Measurements from ENCODE around the gene CDKAL1.
A peak's percentile ranks its signal among the peaks of the same experiment; 100 is the strongest.
"Not testable (repeated sequence)": the region's sequence is repeated elsewhere in the genome, so short reads cannot be mapped to it uniquely, and the experiment has no call there.

CDKAL1 gene

DNA sequence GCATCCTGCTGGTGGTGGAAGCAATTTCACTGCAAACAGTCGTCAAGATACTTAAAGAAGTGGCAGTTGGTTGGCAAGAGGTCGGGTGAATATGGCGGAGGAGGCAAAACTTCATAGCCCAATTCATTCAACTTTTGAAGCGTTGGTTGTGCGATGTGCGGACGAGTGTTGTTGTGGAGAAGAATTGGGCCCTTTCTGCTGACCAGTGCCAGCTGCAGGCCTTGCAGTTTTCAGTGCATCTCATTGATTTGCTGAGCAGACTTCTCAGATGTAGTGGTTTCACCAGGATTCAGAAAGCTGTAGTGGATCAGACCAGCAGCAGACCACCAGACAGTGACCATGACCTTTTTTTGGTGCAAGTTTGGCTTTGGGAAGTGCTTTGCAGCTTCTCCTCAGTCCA is 297.0 kb downstream of the CDKAL1 start:
- POLR2A ChIA-PET; DNase-seq; H3K36me3 ChIP-seq (ENCODE audit: control insufficient read depth in 4 of 4, insufficient read depth in 4 of 4, low read length in 3 of 4); H3K27ac ChIP-seq (ENCODE audit: insufficient read depth in 1 of 2, low read depth in 1 of 2, low read length in 2 of 2, poor library complexity in 1 of 2, severe bottlenecking in 2 of 2); H3K9me3 ChIP-seq (ENCODE audit: control extremely low read depth in 1 of 5, control insufficient read depth in 4 of 5, insufficient read depth in 2 of 5, low read depth in 1 of 5, low read length in 4 of 5); CTCF ChIA-PET; H3K4me3 ChIP-seq (ENCODE audit: control insufficient read depth in 1 of 7, extremely low read depth in 1 of 7, insufficient read depth in 4 of 7, low read depth in 2 of 7, low read length in 6 of 7); H3K27me3 ChIP-seq (replicated peaks in 2 of 5; ENCODE audit: control insufficient read depth in 4 of 5, insufficient read depth in 5 of 5, low read length in 4 of 5); H3K4me1 ChIP-seq (ENCODE audit: control extremely low read depth in 1 of 4, control insufficient read depth in 4 of 4, insufficient read depth in 4 of 4, low read length in 3 of 4): not testable (repeated sequence)
- WGBS (ENCODE audit: insufficient coverage), result 98% methylated on average over 5 of the region's 7 CpGs

DNA sequence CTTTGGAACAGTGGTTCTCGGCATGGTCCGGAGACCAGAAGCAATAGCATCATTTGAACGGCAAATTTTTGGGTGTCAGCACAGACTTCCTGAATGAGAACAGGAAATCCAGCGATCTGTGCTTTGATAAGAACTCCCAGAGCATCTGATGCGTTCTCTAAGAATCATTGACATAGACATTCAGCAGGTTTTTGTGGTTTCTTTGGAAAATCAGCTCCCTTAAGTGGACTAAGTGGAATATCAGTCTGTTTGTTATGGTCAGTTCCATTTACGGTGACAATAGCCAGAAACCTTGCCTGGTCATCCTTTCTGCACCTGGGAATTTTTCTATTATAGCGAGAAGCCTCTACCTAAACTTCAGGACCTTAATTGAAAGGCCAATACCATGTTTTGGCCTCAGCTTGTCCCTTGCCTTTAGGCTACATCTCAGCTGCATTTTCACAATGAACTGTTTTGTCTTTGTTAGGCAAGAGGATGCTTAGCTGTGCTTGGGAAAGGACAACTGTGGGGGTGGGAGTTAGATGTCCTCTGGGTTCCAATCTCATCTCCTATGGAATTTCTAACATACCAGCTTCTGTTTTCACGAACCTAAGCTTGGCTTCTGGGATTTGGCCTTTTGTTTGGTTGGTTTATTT is 299.7 kb downstream of the CDKAL1 start:
- ChIA-PET POLR2A (no interaction called here), CTCF (interaction anchor here (1.2 kb wide), 1 partner anchor 270 kb away, joined by 3 read pairs; no protein-coding TSS in a partner anchor)
- WGBS (ENCODE audit: insufficient coverage), result 52% methylated on average over 6 of the region's 8 CpGs

DNA sequence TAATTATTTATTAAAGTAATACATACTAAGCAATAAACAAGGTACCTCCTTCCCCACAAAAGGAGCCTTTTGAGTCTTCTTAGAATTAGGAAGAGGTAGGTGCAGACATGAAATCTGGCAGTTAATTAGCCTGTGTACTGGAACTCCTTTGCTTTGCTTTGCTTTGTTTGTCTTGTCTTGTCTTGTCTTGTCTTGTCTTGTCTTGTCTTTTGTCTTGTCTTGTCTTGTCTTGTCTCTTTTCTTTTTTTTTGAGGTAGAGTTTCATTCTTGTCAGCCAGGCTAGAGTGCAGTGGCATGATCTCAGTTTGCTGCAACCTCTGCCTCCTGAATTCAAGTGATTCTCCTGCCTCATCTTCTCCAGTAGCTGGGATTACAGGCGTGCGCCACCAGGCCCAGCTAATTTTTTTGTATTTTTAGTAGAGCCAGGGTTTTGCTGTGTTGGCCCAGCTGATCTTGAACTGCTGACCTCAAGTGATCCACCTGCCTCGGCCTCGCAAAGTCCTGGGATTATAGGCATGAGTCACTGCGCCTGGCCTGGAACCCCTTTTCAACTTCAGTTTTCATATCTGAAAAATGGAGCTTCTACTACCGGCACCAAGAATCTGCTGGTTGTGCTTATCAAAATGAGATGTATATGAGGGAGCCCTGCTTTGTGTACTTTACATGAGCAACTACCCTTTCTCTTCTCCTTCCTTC is 301.2 kb downstream of the CDKAL1 start:
- WGBS (ENCODE audit: insufficient coverage), result 100% methylated on average over 2 of the region's 6 CpGs
- Histone ChIP-seq H3K4me3 (ENCODE audit: control insufficient read depth in 1 of 7, extremely low read depth in 1 of 7, insufficient read depth in 4 of 7, low read depth in 2 of 7, low read length in 6 of 7) (no peak overlapping the region), H3K36me3 (ENCODE audit: control insufficient read depth in 4 of 4, insufficient read depth in 4 of 4, low read length in 3 of 4) (peaks cover 0 to 2% (median 0%) of the 10 kb centered on the region in 4 experiments), H3K9me3 (ENCODE audit: control extremely low read depth in 1 of 5, control insufficient read depth in 4 of 5, insufficient read depth in 2 of 5, low read depth in 1 of 5, low read length in 4 of 5) (no peaks in the 10 kb centered on the region), H3K27ac (ENCODE audit: insufficient read depth in 1 of 2, low read depth in 1 of 2, low read length in 2 of 2, poor library complexity in 1 of 2, severe bottlenecking in 2 of 2) (no peak overlapping the region), H3K27me3 (replicated peaks in 2 of 5; ENCODE audit: control insufficient read depth in 4 of 5, insufficient read depth in 5 of 5, low read length in 4 of 5) (no peaks in the 10 kb centered on the region), H3K4me1 (ENCODE audit: control extremely low read depth in 1 of 4, control insufficient read depth in 4 of 4, insufficient read depth in 4 of 4, low read length in 3 of 4) (peaks cover 0 to 7% (median 0%) of the 10 kb centered on the region in 4 experiments)
- ChIA-PET POLR2A (no interaction called here), CTCF (no interaction called here)
- DNase-seq, result no peak

More for the DNA sequence above, 299.7 kb downstream of the CDKAL1 start:
- peak; percentile 14 to 37 (median 35) for DNase-seq
- no peak overlapping the region for H3K4me3 ChIP-seq (ENCODE audit: control insufficient read depth in 1 of 7, extremely low read depth in 1 of 7, insufficient read depth in 4 of 7, low read depth in 2 of 7, low read length in 6 of 7)
- H3K4me1 ChIP-seq (ENCODE audit: control extremely low read depth in 1 of 4, control insufficient read depth in 4 of 4, insufficient read depth in 4 of 4, low read length in 3 of 4), result peaks cover 0 to 7% (median 0%) of the 10 kb centered on the region in 4 experiments
- no peaks in the 10 kb centered on the region for H3K27me3 ChIP-seq (replicated peaks in 2 of 5; ENCODE audit: control insufficient read depth in 4 of 5, insufficient read depth in 5 of 5, low read length in 4 of 5)
- no peaks in the 10 kb centered on the region for H3K9me3 ChIP-seq (ENCODE audit: control extremely low read depth in 1 of 5, control insufficient read depth in 4 of 5, insufficient read depth in 2 of 5, low read depth in 1 of 5, low read length in 4 of 5)
- peaks cover 0 to 2% (median 0%) of the 10 kb centered on the region in 4 experiments for H3K36me3 ChIP-seq (ENCODE audit: control insufficient read depth in 4 of 4, insufficient read depth in 4 of 4, low read length in 3 of 4)
- no peak overlapping the region for H3K27ac ChIP-seq (ENCODE audit: insufficient read depth in 1 of 2, low read depth in 1 of 2, low read length in 2 of 2, poor library complexity in 1 of 2, severe bottlenecking in 2 of 2)

DNA sequence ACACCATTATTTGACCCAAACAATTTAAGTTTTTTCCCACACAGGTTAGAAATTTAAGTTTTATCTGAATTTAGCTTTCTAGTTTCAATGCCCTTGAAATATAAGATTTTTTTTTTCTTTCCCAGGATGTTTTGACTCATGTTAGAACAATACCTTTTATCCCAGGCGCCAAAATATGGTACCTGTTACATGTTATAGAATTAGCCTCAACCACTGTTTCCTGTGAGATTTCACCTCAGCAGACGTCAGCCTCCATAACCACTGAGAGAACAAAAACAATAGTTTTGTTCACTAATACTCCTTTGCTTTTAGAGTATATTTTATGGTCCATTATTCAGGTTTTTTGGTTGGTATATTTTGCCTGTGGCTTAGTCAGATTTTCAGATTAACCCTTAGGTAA is 302.9 kb downstream of the CDKAL1 start:
- 100% methylated on average over 1 of the region's 2 CpGs for WGBS (ENCODE audit: insufficient coverage)
- Histone ChIP-seq H3K9me3 (ENCODE audit: control extremely low read depth in 1 of 5, control insufficient read depth in 4 of 5, insufficient read depth in 2 of 5, low read depth in 1 of 5, low read length in 4 of 5) (no peaks in the 10 kb centered on the region), H3K36me3 (ENCODE audit: control insufficient read depth in 4 of 4, insufficient read depth in 4 of 4, low read length in 3 of 4) (no peaks in the 10 kb centered on the region), H3K4me1 (ENCODE audit: control extremely low read depth in 1 of 4, control insufficient read depth in 4 of 4, insufficient read depth in 4 of 4, low read length in 3 of 4) (peaks cover 0 to 7% (median 0%) of the 10 kb centered on the region in 4 experiments), H3K27me3 (replicated peaks in 2 of 5; ENCODE audit: control insufficient read depth in 4 of 5, insufficient read depth in 5 of 5, low read length in 4 of 5) (no peaks in the 10 kb centered on the region), H3K4me3 (ENCODE audit: control insufficient read depth in 1 of 7, extremely low read depth in 1 of 7, insufficient read depth in 4 of 7, low read depth in 2 of 7, low read length in 6 of 7) (no peak overlapping the region), H3K27ac (ENCODE audit: insufficient read depth in 1 of 2, low read depth in 1 of 2, low read length in 2 of 2, poor library complexity in 1 of 2, severe bottlenecking in 2 of 2) (no peak overlapping the region)
- no peak for DNase-seq
- CTCF ChIA-PET, result no interaction called here
- POLR2A ChIA-PET, result no interaction called here

DNA sequence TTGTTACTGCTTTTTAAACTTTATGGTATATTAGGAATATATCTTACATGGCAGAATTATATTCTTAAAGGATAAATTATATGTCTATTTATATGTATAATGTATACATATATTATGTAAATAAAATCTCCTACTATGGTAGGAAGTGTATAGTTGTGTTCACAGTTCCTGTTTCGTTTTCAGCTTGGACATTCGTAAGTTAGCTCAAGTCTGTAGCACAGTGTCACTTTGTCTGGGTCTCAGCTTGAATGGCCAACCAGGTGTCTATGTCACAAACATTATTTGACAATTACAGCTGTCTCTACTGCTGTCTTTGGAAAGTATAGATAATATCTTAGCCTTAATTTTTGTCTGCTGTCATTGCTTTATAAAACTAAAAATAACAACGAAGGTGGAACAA is 303.9 kb downstream of the CDKAL1 start:
- Histone ChIP-seq H3K9me3 (ENCODE audit: control extremely low read depth in 1 of 5, control insufficient read depth in 4 of 5, insufficient read depth in 2 of 5, low read depth in 1 of 5, low read length in 4 of 5) (no peaks in the 10 kb centered on the region), H3K27me3 (replicated peaks in 2 of 5; ENCODE audit: control insufficient read depth in 4 of 5, insufficient read depth in 5 of 5, low read length in 4 of 5) (no peaks in the 10 kb centered on the region), H3K4me1 (ENCODE audit: control extremely low read depth in 1 of 4, control insufficient read depth in 4 of 4, insufficient read depth in 4 of 4, low read length in 3 of 4) (peaks cover 0 to 7% (median 0%) of the 10 kb centered on the region in 4 experiments), H3K4me3 (ENCODE audit: control insufficient read depth in 1 of 7, extremely low read depth in 1 of 7, insufficient read depth in 4 of 7, low read depth in 2 of 7, low read length in 6 of 7) (no peak overlapping the region), H3K27ac (ENCODE audit: insufficient read depth in 1 of 2, low read depth in 1 of 2, low read length in 2 of 2, poor library complexity in 1 of 2, severe bottlenecking in 2 of 2) (no peak overlapping the region), H3K36me3 (ENCODE audit: control insufficient read depth in 4 of 4, insufficient read depth in 4 of 4, low read length in 3 of 4) (no peaks in the 10 kb centered on the region)
- ChIA-PET CTCF (no interaction called here), POLR2A (no interaction called here)
- no CpG with 5 or more reads among the region's 3 CpGs for WGBS (ENCODE audit: insufficient coverage)
- no peak for DNase-seq

DNA sequence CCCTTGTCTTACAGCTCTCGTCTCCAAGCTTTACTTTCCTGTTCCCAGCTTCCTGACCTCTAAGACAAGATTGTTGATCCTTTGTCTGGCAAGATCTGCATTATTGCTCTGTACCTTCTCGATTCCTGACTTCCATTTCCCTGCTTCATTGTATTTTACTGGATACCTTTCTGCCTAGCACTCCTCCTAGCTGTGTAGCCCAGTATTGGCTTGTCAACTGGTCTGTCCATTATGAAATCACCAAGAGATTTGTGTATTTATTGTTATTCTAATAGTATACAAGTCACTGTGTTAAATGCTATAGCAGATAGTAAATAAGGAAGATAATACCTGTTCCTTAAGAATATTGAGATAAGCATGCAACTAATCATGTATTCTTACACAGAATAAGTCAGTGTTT is 305.4 kb downstream of the CDKAL1 start:
- H3K27me3 ChIP-seq (replicated peaks in 2 of 5; ENCODE audit: control insufficient read depth in 4 of 5, insufficient read depth in 5 of 5, low read length in 4 of 5), result no peaks in the 10 kb centered on the region
- no peaks in the 10 kb centered on the region for H3K9me3 ChIP-seq (ENCODE audit: control extremely low read depth in 1 of 5, control insufficient read depth in 4 of 5, insufficient read depth in 2 of 5, low read depth in 1 of 5, low read length in 4 of 5)
- ChIA-PET CTCF (no interaction called here), POLR2A (no interaction called here)
- WGBS (ENCODE audit: insufficient coverage), result 100% methylated on average over 1 of the region's 2 CpGs
- H3K27ac ChIP-seq (ENCODE audit: insufficient read depth in 1 of 2, low read depth in 1 of 2, low read length in 2 of 2, poor library complexity in 1 of 2, severe bottlenecking in 2 of 2), result no peak overlapping the region
- H3K4me1 ChIP-seq (ENCODE audit: control extremely low read depth in 1 of 4, control insufficient read depth in 4 of 4, insufficient read depth in 4 of 4, low read length in 3 of 4), result no peaks in the 10 kb centered on the region
- no peak for DNase-seq
- no peak overlapping the region for H3K4me3 ChIP-seq (ENCODE audit: control insufficient read depth in 1 of 7, extremely low read depth in 1 of 7, insufficient read depth in 4 of 7, low read depth in 2 of 7, low read length in 6 of 7)
- H3K36me3 ChIP-seq (ENCODE audit: control insufficient read depth in 4 of 4, insufficient read depth in 4 of 4, low read length in 3 of 4), result no peaks in the 10 kb centered on the region

DNA sequence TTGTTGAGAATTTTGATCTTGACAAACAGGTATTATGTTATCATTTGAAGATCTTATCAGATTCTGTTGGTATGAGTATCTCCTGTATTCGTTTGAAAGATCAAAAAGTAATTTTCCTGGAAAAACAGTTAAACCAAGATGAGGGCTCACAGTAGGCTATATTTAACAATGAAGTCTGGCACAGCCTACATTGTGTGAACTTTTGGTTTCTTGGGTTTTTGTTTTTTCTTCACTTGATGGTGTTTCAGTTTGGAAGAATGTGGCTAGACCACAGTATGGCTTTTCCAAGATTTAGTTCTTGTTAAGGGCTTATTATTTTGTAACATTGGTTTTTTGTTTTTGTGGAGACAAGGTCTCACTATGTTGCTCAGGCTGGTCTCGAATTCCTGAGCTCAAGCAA is 306.4 kb downstream of the CDKAL1 start:
- Histone ChIP-seq H3K36me3 (ENCODE audit: control insufficient read depth in 4 of 4, insufficient read depth in 4 of 4, low read length in 3 of 4) (no peaks in the 10 kb centered on the region), H3K27me3 (replicated peaks in 2 of 5; ENCODE audit: control insufficient read depth in 4 of 5, insufficient read depth in 5 of 5, low read length in 4 of 5) (no peaks in the 10 kb centered on the region), H3K9me3 (ENCODE audit: control extremely low read depth in 1 of 5, control insufficient read depth in 4 of 5, insufficient read depth in 2 of 5, low read depth in 1 of 5, low read length in 4 of 5) (no peaks in the 10 kb centered on the region), H3K4me1 (ENCODE audit: control extremely low read depth in 1 of 4, control insufficient read depth in 4 of 4, insufficient read depth in 4 of 4, low read length in 3 of 4) (peaks cover 0 to 1% (median under 1%) of the 10 kb centered on the region in 4 experiments), H3K4me3 (ENCODE audit: control insufficient read depth in 1 of 7, extremely low read depth in 1 of 7, insufficient read depth in 4 of 7, low read depth in 2 of 7, low read length in 6 of 7) (no peak overlapping the region), H3K27ac (ENCODE audit: insufficient read depth in 1 of 2, low read depth in 1 of 2, low read length in 2 of 2, poor library complexity in 1 of 2, severe bottlenecking in 2 of 2) (no peak overlapping the region)
- no peak for DNase-seq
- ChIA-PET POLR2A (no interaction called here), CTCF (no interaction called here)
- 100% methylated on average over 1 of the region's 2 CpGs for WGBS (ENCODE audit: insufficient coverage)

All from common myeloid progenitor, CD34-positive (primary cell).